HEK293 (cell line): ENCODE data around the gene CASP7.

Source experiments
- CTCF ChIP-seq: fragments of 450-650 bp; formaldehyde crosslinking; IDR thresholded peaks from 2 replicates; pipeline ENCODE4 v1.5.1; 2016; ENCODE audit warnings: missing biosample characterization, missing genetic modification characterization
- ELK4 ChIP-seq: IDR thresholded peaks from 2 replicates; pipeline ENCODE4 v1.6.1; 2011; ENCODE audit warnings: mild to moderate bottlenecking, low read depth, low read length, borderline replicate concordance
- HOXD13 ChIP-seq: sonication (generic); formaldehyde crosslinking; IDR thresholded peaks from 2 replicates; pipeline ENCODE4 v1.8.0; 2022; ENCODE audit warnings: missing genetic modification reagents, borderline replicate concordance
- MZF1 ChIP-seq: fragments of 450-650 bp; formaldehyde crosslinking; IDR thresholded peaks from 2 replicates; pipeline ENCODE4 v1.5.1; 2017; ENCODE audit warnings: missing biosample characterization, missing genetic modification characterization, borderline replicate concordance
- RBAK ChIP-seq: fragments of 450-650 bp; formaldehyde crosslinking; IDR thresholded peaks from 2 replicates; pipeline ENCODE4 v1.5.1; 2016; ENCODE audit warnings: missing biosample characterization, missing genetic modification characterization
- REPIN1 ChIP-seq: fragments of 450-650 bp; formaldehyde crosslinking; IDR thresholded peaks from 2 replicates; pipeline ENCODE4 v1.5.1; 2017; ENCODE audit warnings: missing biosample characterization, missing genetic modification characterization, low read depth
- SCRT2 ChIP-seq: fragments of 450-650 bp; formaldehyde crosslinking; IDR thresholded peaks from 2 replicates; pipeline ENCODE4 v1.5.1; 2016; ENCODE audit warnings: missing biosample characterization, missing genetic modification characterization
- SP7 ChIP-seq: fragments of 450-650 bp; formaldehyde crosslinking; IDR thresholded peaks from 2 replicates; pipeline ENCODE4 v1.5.1; 2016; ENCODE audit warnings: missing biosample characterization, missing genetic modification characterization
- TCF7L2 ChIP-seq: IDR thresholded peaks from 2 replicates; pipeline ENCODE4 v1.6.1; 2011; ENCODE audit warnings: low read depth, mild to moderate bottlenecking, inconsistent platforms, low read length, moderate library complexity, borderline replicate concordance
- TRIM28 ChIP-seq: IDR thresholded peaks from 2 replicates; pipeline ENCODE4 v1.6.1; 2011; ENCODE audit warnings: low read length, control low read depth, borderline replicate concordance
- TSHZ1 ChIP-seq: fragments of 450-650 bp; formaldehyde crosslinking; IDR thresholded peaks from 2 replicates; pipeline ENCODE4 v1.5.1; 2016; ENCODE audit warnings: missing biosample characterization, missing genetic modification characterization, borderline replicate concordance
- ZBTB10 ChIP-seq: fragments of 450-650 bp; formaldehyde crosslinking; IDR thresholded peaks from 2 replicates; pipeline ENCODE4 v1.5.1; 2016; ENCODE audit warnings: missing biosample characterization, missing genetic modification characterization
- ZNF10 ChIP-seq: fragments of 450-650 bp; formaldehyde crosslinking; IDR thresholded peaks from 2 replicates; pipeline ENCODE4 v1.5.1; 2017; ENCODE audit warnings: missing biosample characterization, missing genetic modification characterization
- ZNF114 ChIP-seq: fragments of 450-650 bp; formaldehyde crosslinking; IDR thresholded peaks from 2 replicates; pipeline ENCODE4 v1.5.0; 2017; ENCODE audit warnings: missing biosample characterization, missing genetic modification characterization
- ZNF155 ChIP-seq: fragments of 450-650 bp; formaldehyde crosslinking; IDR thresholded peaks from 2 replicates; pipeline ENCODE4 v1.5.1; 2016; ENCODE audit warnings: missing biosample characterization, missing genetic modification characterization
- ZNF184 ChIP-seq: fragments of 450-650 bp; IDR thresholded peaks from 2 replicates; pipeline ENCODE4 v1.5.1; 2018; ENCODE audit warnings: missing biosample characterization, mild to moderate bottlenecking, missing genetic modification characterization
- ZNF24 ChIP-seq: fragments of 450-650 bp; formaldehyde crosslinking; IDR thresholded peaks from 2 replicates; pipeline ENCODE4 v1.5.1; 2016; ENCODE audit warnings: missing biosample characterization, missing genetic modification characterization
- ZNF292 ChIP-seq: fragments of 450-650 bp; formaldehyde crosslinking; IDR thresholded peaks from 2 replicates; pipeline ENCODE4 v1.5.1; 2016; ENCODE audit warnings: low read depth, missing biosample characterization, missing genetic modification characterization, borderline replicate concordance
- ZNF398 ChIP-seq: fragments of 450-650 bp; formaldehyde crosslinking; IDR thresholded peaks from 2 replicates; pipeline ENCODE4 v1.5.1; 2017; ENCODE audit warnings: missing biosample characterization, missing genetic modification characterization
- ZNF404 ChIP-seq: fragments of 450-650 bp; formaldehyde crosslinking; IDR thresholded peaks from 2 replicates; pipeline ENCODE4 v1.5.1; 2017; ENCODE audit warnings: missing biosample characterization, missing genetic modification characterization
- ZNF544 ChIP-seq: fragments of 450-650 bp; formaldehyde crosslinking; IDR thresholded peaks from 2 replicates; pipeline ENCODE4 v1.5.0; 2017; ENCODE audit warnings: missing biosample characterization, missing genetic modification characterization
- ZNF548 ChIP-seq: fragments of 450-650 bp; formaldehyde crosslinking; IDR thresholded peaks from 2 replicates; pipeline ENCODE4 v1.5.1; 2016; ENCODE audit warnings: missing biosample characterization, missing genetic modification characterization
- ZNF571 ChIP-seq: fragments of 450-650 bp; formaldehyde crosslinking; IDR thresholded peaks from 2 replicates; pipeline ENCODE4 v1.5.0; 2017; ENCODE audit warnings: missing biosample characterization, missing genetic modification characterization
- ZNF621 ChIP-seq: fragments of 450-650 bp; formaldehyde crosslinking; IDR thresholded peaks from 2 replicates; pipeline ENCODE4 v1.5.1; 2017; ENCODE audit warnings: missing biosample characterization, missing genetic modification characterization
- ZNF660 ChIP-seq: fragments of 450-650 bp; IDR thresholded peaks from 2 replicates; pipeline ENCODE4 v1.5.1; 2018; ENCODE audit warnings: missing biosample characterization, mild to moderate bottlenecking, missing genetic modification characterization
- ZNF670 ChIP-seq: fragments of 450-650 bp; formaldehyde crosslinking; IDR thresholded peaks from 2 replicates; pipeline ENCODE4 v1.5.1; 2016; ENCODE audit warnings: missing biosample characterization, missing genetic modification characterization, low read depth
- ZNF701 ChIP-seq: fragments of 450-650 bp; formaldehyde crosslinking; IDR thresholded peaks from 2 replicates; pipeline ENCODE4 v1.5.1; 2016; ENCODE audit warnings: missing biosample characterization, missing genetic modification characterization
- ZNF785 ChIP-seq: fragments of 450-650 bp; formaldehyde crosslinking; IDR thresholded peaks from 2 replicates; pipeline ENCODE4 v1.5.1; 2016; ENCODE audit warnings: missing biosample characterization, missing genetic modification characterization
- ZNF791 ChIP-seq: fragments of 450-650 bp; formaldehyde crosslinking; IDR thresholded peaks from 2 replicates; pipeline ENCODE4 v1.5.1; 2016; ENCODE audit warnings: missing biosample characterization, missing genetic modification characterization
- ZSCAN16 ChIP-seq: fragments of 450-650 bp; formaldehyde crosslinking; IDR thresholded peaks from 2 replicates; pipeline ENCODE4 v1.5.1; 2016; ENCODE audit warnings: missing biosample characterization, missing genetic modification characterization
- ZSCAN4 ChIP-seq: fragments of 450-650 bp; formaldehyde crosslinking; IDR thresholded peaks from 2 replicates; pipeline ENCODE4 v1.5.1; 2017; ENCODE audit warnings: missing biosample characterization, missing genetic modification characterization

Gene CASP7

GRCh38 chr10:113663142-113663541 is 16.6 kb upstream of the CASP7 start (continued):
- no peak for TF ChIP-seq ZNF571 (tag by site-specific recombination)
- TF ChIP-seq ZNF785 (tag by site-specific recombination) = no peak
- no peak for TF ChIP-seq REPIN1 (tag by site-specific recombination)
- TF ChIP-seq ZNF184 (tag by site-specific recombination) = 0 out of 2 replicates have a peak, but pooled peaks have one; percentile 24
- no peak for TF ChIP-seq ZSCAN4 (tag by site-specific recombination)
- peak; percentile 59; the same call in 1 of the 2 replicates for TF ChIP-seq TCF7L2
- no peak for TF ChIP-seq TRIM28
- no peak for TF ChIP-seq SP7 (tag by site-specific recombination)
- 0 out of 2 replicates have a peak, but pooled peaks have one; percentile 17 for TF ChIP-seq ZNF24 (tag by site-specific recombination)
- no peak for TF ChIP-seq ZNF155 (tag by site-specific recombination)
- TF ChIP-seq ZNF660 = peak; percentile 44; the same call in 1 of the 2 replicates
- TF ChIP-seq ZBTB10 (tag by site-specific recombination) = no peak
- no peak for TF ChIP-seq ZNF791 (tag by site-specific recombination)
- no peak for TF ChIP-seq ZNF670 (tag by site-specific recombination)
- TF ChIP-seq ZNF404 = no peak
- TF ChIP-seq RBAK = no peak
- TF ChIP-seq HOXD13 (CRISPR knock-in tag) = no peak
- TF ChIP-seq ZNF114 (tag by site-specific recombination) = no peak
- no peak for TF ChIP-seq ZNF398 (tag by site-specific recombination)
- TF ChIP-seq ELK4 = no peak
- TF ChIP-seq ZNF621 (tag by site-specific recombination) = no peak
- TF ChIP-seq ZNF292 = no peak
- no peak for TF ChIP-seq ZNF544
- no peak for TF ChIP-seq ZNF10 (tag by site-specific recombination)
- no peak for TF ChIP-seq MZF1 (tag by site-specific recombination)
- no peak for TF ChIP-seq CTCF (tag by site-specific recombination)
- TF ChIP-seq ZSCAN16 (tag by site-specific recombination) = no peak
- no peak for TF ChIP-seq ZNF548 (tag by site-specific recombination)
- TF ChIP-seq TSHZ1 (tag by site-specific recombination) = peak; percentile 39; the same call in 1 of the 2 replicates
- TF ChIP-seq SCRT2 (tag by site-specific recombination) = no peak
- TF ChIP-seq ZNF701 = no peak
